Upper lobe of left lung (tissue), 6 donors: Measurements from ENCODE around the gene ITPKB. TPM values are rescaled to one million over a fixed set of nuclear protein-coding genes. Genes with fewer than 3 reads are reported as not detected.

ENCODE experiments used
- ATAC-seq, 2 donors: fragments of 200-7000 bp; cut with Tn5 transposase; one replicate each; pipeline ENCODE4 v1.9.1; 2022; ENCODE audit warnings: mild to moderate bottlenecking in 2 of 2, moderate library complexity in 2 of 2; ENCODE audit not compliant: low FRiP score in 2 of 2
- DNase-seq, 2 donors: peaks; one replicate each; pipeline ENCODE4 v3.0.0-alpha.2; 2019 to 2020
- H3K27ac ChIP-seq, 4 donors: fragments of 200-600 bp; sonication (generic); one replicate each; pipeline ENCODE4 v1.5.1; 2016 to 2019
- H3K27me3 ChIP-seq, 4 donors: fragments of 200-600 bp; sonication (generic); one replicate each; pipeline ENCODE4 v1.5.1; 2017 to 2019
- H3K36me3 ChIP-seq, 4 donors: fragments of 200-600 bp; sonication (generic); one replicate each; pipeline ENCODE4 v1.5.1; 2016 to 2019
- H3K4me1 ChIP-seq, 4 donors: fragments of 200-600 bp; sonication (generic); one replicate each; pipeline ENCODE4 v1.5.1; 2018 to 2019
- H3K4me3 ChIP-seq, 4 donors: fragments of 200-600 bp; sonication (generic); one replicate each; pipeline ENCODE4 v1.5.1; 2017 to 2019; ENCODE audit warnings: mild to moderate bottlenecking in 2 of 4, moderate library complexity in 1 of 4
- H3K9me3 ChIP-seq, 4 donors: fragments of 200-600 bp; sonication (generic); one replicate each; pipeline ENCODE4 v1.5.1; 2018 to 2019
- EP300 ChIP-seq, 4 donors: sonication (generic); formaldehyde crosslinking; IDR thresholded peaks; one replicate each; pipeline ENCODE4 v1.5.1; 2017; ENCODE audit warnings: antibody characterized with exemption in 4 of 4, control low read depth in 2 of 4
- POLR2A ChIP-seq, 4 donors: fragments of 450-650 bp; IDR thresholded peaks; one replicate each; pipeline ENCODE4 v1.5.1; 2016 to 2017; ENCODE audit warnings: antibody characterized with exemption in 4 of 4, mild to moderate bottlenecking in 2 of 4
- POLR2AphosphoS5 ChIP-seq, 2 donors: sonication (generic); formaldehyde crosslinking; IDR thresholded peaks; one replicate each; pipeline ENCODE4 v1.5.1; 2017; ENCODE audit warnings: antibody characterized with exemption in 2 of 2
- WGBS, 2 donors: methylation state at CpG; one replicate each; pipeline ENCODE4 v1.1.5; 2017 to 2018; 5-methylcytosine and 5-hydroxymethylcytosine counted together
- total RNA-seq, 6 donors: library from RNA; depleted of rRNA in 4 of 6; stranded (reverse); fragments of >200 nt in 4 of 6; gene quantifications; one replicate each; pipeline versions ENCODE4 v1.1.0 to v1.2.1, GENCODE V29; 2016 to 2021
- TF ChIP-seq, protein P1 (sequence below), 6 experiments: fragments of 450-650 bp in 4 of 6; fragments of 200-600 bp in 2 of 6; sonication (generic) in 2 of 6; IDR thresholded peaks; one replicate each; pipeline ENCODE4 v1.5.1; 2016 to 2019; ENCODE audit warnings: antibody characterized with exemption in 6 of 6
- donor health status: DM: no; HTN: no; CAD: no; lungs with moderate emphysema.
- donor health status: DM: no; HTN: yes; CAD: no; lungs with severe emphysema.

ITPKB gene
- total RNA-seq, 6 donors from 2014 or later, result 19.8 to 62.9 (median 45.8) TPM

- Histone ChIP-seq H3K4me3 (no peak overlapping the region), H3K27ac (peak overlapping the region in 3 of 4 donors; percentile 76 to 87 (median 85)), H3K4me1 (peaks cover 66 to 96% (median 87%) of the 10 kb centered on the region in 4 donors), H3K27me3 (no peaks in the 10 kb centered on the region), H3K9me3 (no peaks in the 10 kb centered on the region), H3K36me3 (no peaks in the 10 kb centered on the region)
- DNase-seq (no peak), ATAC-seq (no peak)
- WGBS, 2 donors, result 38 to 39% methylated on average over 3 to 6 of the region's 6 CpGs
- no peak for TF ChIP-seq POLR2A (IDR thresholded peaks at IDR 0.05)
- TF ChIP-seq, protein P1, sequence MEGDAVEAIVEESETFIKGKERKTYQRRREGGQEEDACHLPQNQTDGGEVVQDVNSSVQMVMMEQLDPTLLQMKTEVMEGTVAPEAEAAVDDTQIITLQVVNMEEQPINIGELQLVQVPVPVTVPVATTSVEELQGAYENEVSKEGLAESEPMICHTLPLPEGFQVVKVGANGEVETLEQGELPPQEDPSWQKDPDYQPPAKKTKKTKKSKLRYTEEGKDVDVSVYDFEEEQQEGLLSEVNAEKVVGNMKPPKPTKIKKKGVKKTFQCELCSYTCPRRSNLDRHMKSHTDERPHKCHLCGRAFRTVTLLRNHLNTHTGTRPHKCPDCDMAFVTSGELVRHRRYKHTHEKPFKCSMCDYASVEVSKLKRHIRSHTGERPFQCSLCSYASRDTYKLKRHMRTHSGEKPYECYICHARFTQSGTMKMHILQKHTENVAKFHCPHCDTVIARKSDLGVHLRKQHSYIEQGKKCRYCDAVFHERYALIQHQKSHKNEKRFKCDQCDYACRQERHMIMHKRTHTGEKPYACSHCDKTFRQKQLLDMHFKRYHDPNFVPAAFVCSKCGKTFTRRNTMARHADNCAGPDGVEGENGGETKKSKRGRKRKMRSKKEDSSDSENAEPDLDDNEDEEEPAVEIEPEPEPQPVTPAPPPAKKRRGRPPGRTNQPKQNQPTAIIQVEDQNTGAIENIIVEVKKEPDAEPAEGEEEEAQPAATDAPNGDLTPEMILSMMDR (IDR thresholded peaks at IDR 0.05), result no peak
- TF ChIP-seq EP300 (IDR thresholded peaks at IDR 0.05), result no peak
- no peak for TF ChIP-seq POLR2AphosphoS5 (IDR thresholded peaks at IDR 0.05)
These were observed 77.1 kb downstream of the ITPKB start for GRCh38 chr1:226661965-226662364.

- no peak for DNase-seq
- H3K27me3 ChIP-seq, result no peaks in the 10 kb centered on the region
- no peak for ATAC-seq
- no peaks in the 10 kb centered on the region for H3K36me3 ChIP-seq
- H3K27ac ChIP-seq, result peak overlapping the region in 3 of 4 donors; percentile 76 to 87 (median 85)
- H3K4me3 ChIP-seq, result no peak overlapping the region
- TF ChIP-seq EP300 (IDR thresholded peaks at IDR 0.05), result no peak
- TF ChIP-seq, protein P1 (IDR thresholded peaks at IDR 0.05), result no peak
- 57 to 80% methylated on average over 1 to 2 of the region's 2 CpGs for WGBS, 2 donors
- peaks cover 66 to 96% (median 90%) of the 10 kb centered on the region in 4 donors for H3K4me1 ChIP-seq
- H3K9me3 ChIP-seq, result no peaks in the 10 kb centered on the region
These were observed 77.8 kb downstream of the ITPKB start for GRCh38 chr1:226661271-226661670.

DNA sequence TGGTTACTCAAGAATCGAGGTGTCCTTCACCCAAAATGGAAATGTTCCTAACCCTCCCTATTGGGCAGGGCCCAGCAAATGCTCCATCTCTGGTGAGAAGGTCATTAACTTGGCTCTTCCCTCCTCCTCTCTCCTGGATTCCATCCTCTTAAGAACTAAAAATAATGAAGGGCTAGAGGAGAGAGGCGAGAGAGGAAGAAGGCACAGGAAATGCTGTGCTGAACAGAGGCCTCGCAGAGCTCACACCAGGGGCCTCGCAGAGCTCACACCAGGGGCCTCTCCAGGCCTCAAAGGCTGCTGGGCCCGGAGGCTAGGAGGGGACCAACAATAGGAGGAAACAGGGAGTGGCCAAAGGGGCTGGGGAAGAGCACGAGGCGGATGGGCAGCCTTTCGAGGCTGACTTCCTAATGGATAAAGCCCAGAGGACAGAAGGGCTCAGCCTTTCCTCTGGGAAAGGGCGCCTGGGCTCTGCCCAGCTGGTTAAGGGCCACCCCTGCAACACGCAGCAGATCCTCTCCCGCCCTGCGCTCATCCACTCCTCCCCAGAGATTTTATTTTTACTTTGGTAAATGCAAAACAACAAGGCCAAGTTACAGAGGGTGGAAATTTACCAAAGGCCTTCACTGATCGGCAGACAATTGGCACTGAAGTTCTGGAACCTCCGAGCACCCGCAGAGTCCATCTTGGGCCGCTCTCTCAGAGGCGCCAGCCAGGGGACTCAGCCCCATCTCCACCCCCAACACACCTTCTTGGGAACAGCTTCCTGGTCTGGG lies 78.5 kb downstream of the ITPKB start:
- peaks cover 73 to 97% (median 90%) of the 10 kb centered on the region in 4 donors for H3K4me1 ChIP-seq
- no peaks in the 10 kb centered on the region for H3K36me3 ChIP-seq
- no peaks in the 10 kb centered on the region for H3K27me3 ChIP-seq
- H3K27ac ChIP-seq, result peak overlapping the region in 3 of 4 donors; percentile 76 to 87 (median 85)
- 61 to 64% methylated on average over 15 to 17 of the region's 17 CpGs for WGBS, 2 donors
- no peak for ATAC-seq
- H3K4me3 ChIP-seq, result no peak overlapping the region
- TF ChIP-seq POLR2AphosphoS5 (IDR thresholded peaks at IDR 0.05) (peak; percentile 20 to 57), POLR2A (IDR thresholded peaks at IDR 0.05) (no peak)
- DNase-seq, result no peak
- no peaks in the 10 kb centered on the region for H3K9me3 ChIP-seq

GRCh38 chr1:226659641-226660040 lies 79.4 kb downstream of the ITPKB start:
- ATAC-seq (no peak), DNase-seq (no peak)
- 81 to 92% methylated on average over 2 to 5 of the region's 5 CpGs for WGBS, 2 donors
- TF ChIP-seq POLR2A (IDR thresholded peaks at IDR 0.05) (no peak), POLR2AphosphoS5 (IDR thresholded peaks at IDR 0.05) (no peak), EP300 (IDR thresholded peaks at IDR 0.05) (no peak)
- TF ChIP-seq, protein P1 (IDR thresholded peaks at IDR 0.05), result no peak
- H3K36me3 ChIP-seq, result no peaks in the 10 kb centered on the region
- H3K27me3 ChIP-seq, result no peaks in the 10 kb centered on the region
- H3K9me3 ChIP-seq, result no peaks in the 10 kb centered on the region
- H3K4me3 ChIP-seq, result no peak overlapping the region
- peaks cover 75 to 97% (median 91%) of the 10 kb centered on the region in 4 donors for H3K4me1 ChIP-seq
- peak overlapping the region in 3 of 4 donors; percentile 76 to 87 (median 85) for H3K27ac ChIP-seq

GRCh38 chr1:226659136-226659535 lies 79.9 kb downstream of the ITPKB start:
- WGBS, 2 donors, result 93 to 100% methylated on average over 2 to 5 of the region's 5 CpGs
- DNase-seq (no peak), ATAC-seq (no peak)
- Histone ChIP-seq H3K27ac (peak overlapping the region in 2 of 4 donors; percentile 85 to 87), H3K27me3 (no peaks in the 10 kb centered on the region), H3K4me3 (no peak overlapping the region), H3K36me3 (no peaks in the 10 kb centered on the region), H3K4me1 (peaks cover 76 to 97% (median 92%) of the 10 kb centered on the region in 4 donors), H3K9me3 (no peaks in the 10 kb centered on the region)
- TF ChIP-seq EP300 (IDR thresholded peaks at IDR 0.05), result no peak
